Non-pigmented ciliary epithelial cell (primary cell): Measurements from ENCODE around the gene CYSRT1.
"Not testable (repeated sequence)": the region's sequence is repeated elsewhere in the genome, so short reads cannot be mapped to it uniquely, and the experiment has no call there.

Experiments
- DNase-seq: peaks from one replicate; pipeline ENCODE4 v3.0.0-alpha.2; 2010; ENCODE audit warnings: low read depth

Gene CYSRT1

DNA sequence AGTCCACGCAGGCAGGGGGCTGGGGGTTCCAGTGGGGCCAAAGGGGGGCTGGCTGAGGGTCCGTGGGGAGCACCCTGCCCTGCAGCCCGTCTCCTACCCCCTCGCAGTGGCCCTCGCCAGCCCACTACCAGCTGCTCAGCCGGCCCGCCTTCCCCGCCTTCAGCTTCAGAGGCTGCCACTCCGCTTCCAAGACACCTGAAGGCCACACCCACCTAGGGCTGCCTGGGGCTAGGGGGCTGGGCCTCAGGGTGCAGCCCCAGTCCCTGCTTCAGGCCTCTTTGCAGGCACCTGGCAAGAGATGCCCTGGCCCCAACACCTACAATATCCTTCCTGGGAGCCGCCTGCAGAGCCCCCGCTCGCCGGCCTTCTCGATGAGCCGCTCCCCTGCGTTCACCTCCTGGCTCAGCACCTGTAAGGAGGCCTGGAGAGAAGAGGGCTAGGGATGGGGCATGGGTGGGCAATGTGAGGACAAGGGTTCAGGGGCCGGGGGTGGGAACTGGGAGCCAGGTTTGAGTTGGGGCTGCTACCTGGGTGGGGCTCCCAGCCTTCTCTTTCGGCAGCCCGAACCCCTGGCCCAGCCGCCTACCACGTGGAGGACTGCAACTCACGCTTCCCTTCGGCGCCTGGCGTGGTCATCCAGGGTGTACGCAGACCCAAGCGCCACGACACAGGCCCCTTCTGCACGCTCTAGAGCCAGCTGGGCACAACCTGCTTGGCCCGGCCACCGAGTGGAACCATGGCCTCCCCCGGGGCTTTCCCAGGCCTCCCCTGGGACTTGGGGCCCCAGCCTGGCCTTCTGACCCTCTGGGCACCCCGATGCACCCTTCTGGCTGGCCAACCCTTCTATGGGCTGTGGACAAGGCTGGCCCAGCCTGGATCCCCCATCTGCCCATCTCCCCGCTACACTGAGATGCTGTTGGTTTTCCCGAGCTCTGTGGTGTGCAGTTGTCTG lies 27.9 kb downstream of the CYSRT1 start:
- DNase-seq, result no peak

- no peak for DNase-seq
These were observed 29.0 kb downstream of the CYSRT1 start for GRCh38 chr9:137253717-137254623.

DNA sequence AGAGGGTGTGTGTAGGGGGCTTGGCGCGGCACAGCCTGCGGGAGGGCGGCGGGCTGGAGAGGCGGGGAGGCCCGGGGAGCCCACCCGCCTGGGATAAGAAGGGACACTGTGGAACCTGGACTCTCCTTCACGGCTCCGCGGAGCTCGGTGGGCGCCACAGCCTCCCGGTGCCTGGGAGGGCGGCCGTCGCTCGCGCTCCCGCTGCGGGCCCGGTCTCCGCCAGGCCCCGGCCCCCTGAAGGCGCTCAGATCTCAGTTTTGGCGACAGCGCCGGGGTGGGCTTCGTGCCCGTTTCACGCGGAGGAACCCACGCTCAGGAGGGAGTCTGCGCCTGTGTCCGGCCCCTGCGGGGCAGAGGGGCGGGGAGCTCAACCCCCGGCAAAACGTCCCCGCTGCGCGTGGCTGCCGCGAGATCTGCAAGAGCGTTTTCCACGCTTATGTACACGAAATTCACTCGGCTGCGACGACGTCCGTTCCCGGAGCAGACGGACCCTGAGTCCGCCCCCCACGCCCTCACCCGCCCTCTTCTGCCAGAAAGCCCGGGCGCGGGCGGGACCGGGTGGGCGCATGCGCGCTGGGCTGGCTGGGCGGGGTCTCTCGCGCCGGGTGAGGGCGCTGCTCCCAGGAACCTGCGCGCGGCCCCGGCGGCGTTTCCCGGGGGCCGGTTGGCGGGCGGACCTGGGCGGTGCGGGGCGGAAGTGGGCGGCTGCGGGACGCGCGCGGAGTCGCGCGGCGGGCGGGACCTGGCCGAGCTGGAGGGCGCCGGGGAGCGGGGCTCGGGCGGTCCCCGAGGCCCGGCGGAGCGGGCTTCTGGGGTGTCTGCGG lies 29.9 kb downstream of the CYSRT1 start, which contains the start of gene NELFB:
NELFB (plus strand) TSS at position 704 of the 824 bp plus-strand sequence.
- DNase-seq, result no peak

DNA sequence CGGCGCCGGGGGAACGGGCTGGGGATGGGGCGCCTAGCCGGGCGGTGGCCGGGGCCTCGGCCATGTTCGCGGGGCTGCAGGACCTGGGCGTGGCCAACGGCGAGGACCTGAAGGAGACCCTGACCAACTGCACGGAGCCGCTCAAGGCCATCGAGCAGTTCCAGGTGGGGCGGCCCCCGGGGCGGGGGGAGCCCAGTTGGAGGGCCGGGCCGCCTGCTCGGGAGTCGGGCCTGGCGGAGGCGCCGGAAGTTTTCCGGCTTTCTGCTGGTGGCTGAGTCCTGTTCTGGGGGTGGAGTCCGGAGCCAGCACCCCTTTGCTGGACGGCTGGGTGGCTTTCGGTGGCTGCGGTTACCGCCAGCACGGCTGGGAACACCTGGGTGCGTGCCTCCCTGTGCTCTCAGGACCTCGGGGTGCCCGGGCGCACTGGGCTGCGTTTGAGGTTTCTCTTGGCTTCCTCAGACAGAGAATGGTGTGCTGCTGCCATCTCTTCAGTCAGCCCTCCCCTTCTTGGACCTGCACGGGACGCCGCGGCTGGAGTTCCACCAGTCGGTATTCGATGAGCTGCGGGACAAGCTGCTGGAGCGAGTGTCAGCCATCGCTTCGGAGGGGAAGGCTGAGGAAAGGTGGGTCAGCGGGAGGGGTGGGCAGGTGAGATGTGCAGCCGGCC lies 30.6 kb downstream of the CYSRT1 start:
- no peak for DNase-seq

GRCh38 chr9:137256362-137256761 lies 31.4 kb downstream of the CYSRT1 start:
- no peak for DNase-seq

DNA sequence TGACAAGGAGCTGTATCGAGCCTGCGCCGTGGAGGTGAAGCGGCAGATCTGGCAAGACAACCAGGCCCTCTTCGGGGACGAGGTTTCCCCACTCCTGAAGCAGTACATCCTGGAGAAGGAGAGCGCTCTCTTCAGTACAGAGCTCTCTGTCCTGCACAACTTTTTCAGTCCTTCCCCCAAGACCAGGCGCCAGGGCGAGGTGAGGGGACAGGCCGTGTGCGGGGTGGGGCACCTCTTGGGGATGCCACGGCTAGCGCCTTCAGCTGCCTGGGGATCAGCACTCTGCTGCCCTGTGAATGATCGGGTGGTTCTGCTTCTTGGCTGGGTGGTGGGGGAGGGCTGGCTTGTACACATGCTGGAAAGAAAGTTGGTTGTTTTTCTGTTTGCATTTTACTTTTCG lies 31.9 kb downstream of the CYSRT1 start:
- DNase-seq, result no peak

- DNase-seq, result not testable (repeated sequence)
These were observed 37.4 kb downstream of the CYSRT1 start for GRCh38 chr9:137262173-137262908.

DNA sequence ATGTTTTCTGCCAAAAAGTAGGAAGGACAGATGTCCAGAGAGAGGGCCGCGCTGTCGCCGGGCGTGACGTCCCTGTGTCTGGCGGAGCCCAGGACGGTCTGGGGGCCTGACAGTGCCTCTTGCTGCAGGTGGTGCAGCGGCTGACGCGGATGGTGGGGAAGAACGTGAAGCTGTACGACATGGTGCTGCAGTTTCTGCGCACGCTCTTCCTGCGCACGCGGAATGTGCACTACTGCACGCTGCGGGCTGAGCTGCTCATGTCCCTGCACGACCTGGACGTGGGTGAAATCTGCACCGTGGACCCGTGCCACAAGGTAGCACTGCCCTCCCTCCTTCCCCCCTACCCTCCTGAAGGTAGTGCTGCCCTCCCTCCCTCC lies 37.9 kb downstream of the CYSRT1 start:
- no peak for DNase-seq

DNA sequence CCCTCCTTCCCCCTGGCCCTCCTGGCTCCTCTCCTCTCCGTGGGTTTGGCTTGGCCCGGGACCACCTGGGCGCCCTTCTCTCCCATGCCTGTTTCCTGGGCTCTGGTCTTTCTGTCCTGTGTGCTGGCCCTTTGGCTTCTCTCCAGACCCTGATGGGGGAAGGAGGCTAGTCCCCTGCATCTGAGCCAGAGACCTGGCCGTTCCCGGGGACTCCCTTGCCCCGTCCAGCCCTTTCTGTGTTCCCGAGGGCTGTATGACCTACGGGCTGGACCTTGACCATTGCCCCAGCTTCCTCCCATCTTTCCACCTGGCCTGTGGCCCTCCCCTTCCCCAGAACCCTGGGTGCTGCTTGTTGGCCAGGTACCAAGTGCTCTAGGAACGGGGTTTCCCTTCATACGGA lies 38.5 kb downstream of the CYSRT1 start:
- DNase-seq, result no peak

DNA sequence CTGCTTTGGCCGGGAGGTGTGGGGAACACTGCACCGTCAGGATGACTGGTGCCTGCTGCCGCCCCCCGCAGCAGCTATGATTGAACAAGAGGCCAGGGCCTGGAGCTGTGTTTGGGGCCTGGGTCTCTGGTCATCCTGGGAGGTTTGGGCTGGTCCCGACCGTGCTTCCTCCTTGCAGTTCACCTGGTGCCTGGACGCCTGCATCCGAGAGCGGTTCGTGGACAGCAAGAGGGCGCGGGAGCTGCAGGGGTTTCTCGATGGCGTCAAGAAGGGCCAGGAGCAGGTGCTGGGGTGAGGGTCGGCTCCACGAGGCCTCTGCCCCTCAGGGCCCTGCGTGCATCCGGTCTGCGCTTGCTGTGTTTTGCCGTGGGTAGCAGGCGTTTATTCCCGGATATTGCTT lies 39.1 kb downstream of the CYSRT1 start:
- no peak for DNase-seq

DNA sequence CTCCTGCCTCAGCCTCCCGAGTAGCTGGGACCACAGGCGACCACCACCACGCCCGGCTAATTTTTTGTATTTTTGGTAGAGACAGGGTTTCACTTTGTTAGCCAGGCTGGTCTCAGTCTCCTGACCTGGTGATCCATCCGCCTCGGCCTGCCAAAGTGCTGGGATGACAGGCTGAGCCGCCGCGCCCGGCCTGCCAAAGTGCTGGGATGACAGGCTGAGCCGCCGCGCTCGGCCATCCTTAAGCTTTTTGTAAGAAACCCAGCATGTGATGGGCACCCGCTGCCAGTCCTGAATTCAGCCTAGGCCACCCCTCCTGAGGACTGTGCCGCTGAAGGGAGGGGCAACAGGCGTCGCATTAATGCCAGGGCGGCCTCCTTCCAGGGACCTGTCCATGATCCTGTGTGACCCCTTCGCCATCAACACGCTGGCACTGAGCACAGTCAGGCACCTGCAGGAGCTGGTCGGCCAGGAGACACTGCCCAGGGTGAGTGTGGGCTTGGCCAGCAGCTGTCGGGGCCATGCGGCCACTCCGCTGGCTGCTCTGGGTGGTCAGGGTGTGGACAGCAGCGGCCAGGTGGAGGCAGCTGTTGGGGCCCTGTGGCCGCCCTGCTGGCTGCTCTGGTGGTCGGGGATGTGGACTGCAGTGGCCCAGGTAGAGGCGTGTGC lies 40.7 kb downstream of the CYSRT1 start:
- DNase-seq, result no peak

- DNase-seq, result no peak
These were observed 41.2 kb downstream of the CYSRT1 start for GRCh38 chr9:137266162-137266527.

- DNase-seq, result no peak
These were observed 41.8 kb downstream of the CYSRT1 start for GRCh38 chr9:137266585-137267453.

DNA sequence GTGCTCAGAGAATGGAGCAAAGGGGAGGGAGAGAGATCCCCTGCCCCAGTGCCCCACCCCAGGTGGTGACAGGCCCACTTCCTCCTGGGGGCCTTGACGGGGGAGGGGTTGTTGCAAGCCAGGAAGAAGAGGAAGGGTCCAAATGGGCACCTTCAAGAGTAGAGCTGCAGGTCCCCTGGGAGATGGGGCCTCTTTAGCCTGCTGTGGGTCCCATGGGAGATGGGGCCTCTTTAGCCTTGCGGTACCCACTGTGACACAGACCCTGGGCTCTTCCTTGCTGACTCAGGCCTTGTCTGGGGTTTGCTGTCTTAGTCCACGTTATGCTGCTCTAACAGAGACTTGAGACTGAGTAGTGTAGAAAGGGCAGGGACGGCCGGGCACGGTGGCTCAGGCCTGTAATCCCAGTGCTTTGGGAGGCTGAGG lies 43.0 kb downstream of the CYSRT1 start:
- no peak for DNase-seq

- DNase-seq, result no peak
These were observed 43.7 kb downstream of the CYSRT1 start for GRCh38 chr9:137268538-137269201.

DNA sequence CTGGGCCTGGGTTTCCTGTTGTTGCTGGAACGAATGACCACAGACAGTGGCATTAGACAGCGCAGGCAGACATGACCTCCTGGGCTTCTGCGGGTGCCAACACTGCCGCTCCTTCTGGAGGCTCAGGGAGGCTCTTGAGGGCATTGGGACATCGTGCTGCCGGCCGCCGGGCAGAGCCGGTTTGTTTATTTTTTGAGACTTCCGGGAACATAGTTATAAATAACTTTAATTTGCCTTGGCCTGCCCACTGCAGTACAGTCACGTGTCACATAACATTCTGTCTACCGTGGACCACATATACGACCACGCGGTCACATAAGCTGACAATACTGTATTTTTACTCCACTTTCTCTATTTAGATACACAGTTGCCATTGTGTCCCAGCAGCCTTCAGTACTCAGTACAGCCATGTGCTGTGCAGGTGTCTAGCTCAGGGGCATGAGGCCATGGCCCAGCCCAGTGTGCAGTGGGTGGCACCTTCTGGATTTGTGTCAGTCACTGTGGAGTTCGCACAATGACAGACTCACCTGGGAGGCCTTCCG lies 44.3 kb downstream of the CYSRT1 start:
- DNase-seq, result no peak

GRCh38 chr9:137270929-137271695 lies 46.1 kb downstream of the CYSRT1 start:
- DNase-seq, result no peak

DNA sequence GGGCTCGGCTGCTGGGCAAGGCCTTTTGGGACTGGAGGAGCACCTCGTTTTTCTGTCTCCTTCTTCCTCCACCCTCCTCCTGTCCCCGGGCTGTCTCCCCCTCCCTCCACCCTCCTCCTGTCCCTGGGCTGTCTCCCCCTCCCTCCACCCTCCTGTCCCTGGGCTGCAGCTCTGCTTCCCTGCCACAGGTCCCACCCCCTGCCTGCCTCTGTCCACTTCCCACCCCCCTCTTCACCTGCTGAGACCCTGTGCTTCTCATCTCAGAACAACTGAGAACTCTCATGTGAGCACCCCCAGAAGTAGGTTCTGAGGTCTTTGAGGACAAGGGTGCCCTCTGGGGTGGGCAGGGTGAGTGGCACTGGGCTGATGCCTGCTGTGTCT lies 46.7 kb downstream of the CYSRT1 start:
- no peak for DNase-seq
